Nephron progenitor cell (in vitro differentiated cells): Measurements from ENCODE around the gene LRBA.

ENCODE experiments used
- DNase-seq: peaks from one replicate; pipeline ENCODE4 v3.0.0; 2021
- H3K27ac Mint-ChIP-seq: 2 replicates; pipeline ENCODE4 v1.8.0; 2021; ENCODE audit warnings: mild to moderate bottlenecking, moderate library complexity, mixed read lengths
- H3K27me3 Mint-ChIP-seq: 2 replicates; pipeline ENCODE4 v1.8.0; 2021; ENCODE audit warnings: mild to moderate bottlenecking, low read depth, mixed read lengths; ENCODE audit not compliant: poor library complexity
- H3K36me3 Mint-ChIP-seq: 2 replicates; pipeline ENCODE4 v1.8.0; 2021; ENCODE audit warnings: low read depth, mixed read lengths
- H3K4me1 Mint-ChIP-seq: 2 replicates; pipeline ENCODE4 v1.8.0; 2021; ENCODE audit warnings: mixed read lengths
- H3K4me3 Mint-ChIP-seq: 2 replicates; pipeline ENCODE4 v1.8.0; 2021; ENCODE audit warnings: mild to moderate bottlenecking, moderate library complexity, mixed read lengths
- H3K9me3 Mint-ChIP-seq: 2 replicates; pipeline ENCODE4 v1.8.0; 2021; ENCODE audit warnings: mild to moderate bottlenecking, moderate library complexity, mixed read lengths
- TF ChIP-seq, protein P1 (sequence below): fragments of 200-600 bp; sonication (generic); IDR thresholded peaks from 2 replicates; pipeline ENCODE4 v1.5.0; 2021; ENCODE audit warnings: antibody characterized with exemption

Gene LRBA

DNA sequence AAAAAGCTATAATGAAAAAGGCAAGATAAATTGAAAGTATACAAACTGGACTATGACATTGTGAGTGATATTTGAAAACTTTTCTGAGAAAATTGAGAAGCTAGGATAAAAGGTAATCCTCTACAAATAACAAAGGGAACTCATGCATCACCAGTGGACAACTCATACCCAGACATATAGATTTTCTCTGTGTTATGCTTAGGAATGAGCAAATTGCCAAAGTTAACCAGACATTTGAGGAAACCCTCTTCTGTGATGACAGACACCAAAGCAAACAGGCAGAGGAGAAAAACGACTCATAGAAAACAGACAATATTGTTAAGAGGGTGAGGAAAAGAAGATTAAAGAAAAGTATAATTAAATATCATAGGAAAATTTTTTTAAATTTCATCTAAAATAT, 246.6 kb downstream of the LRBA start:
- TF ChIP-seq, protein P1, sequence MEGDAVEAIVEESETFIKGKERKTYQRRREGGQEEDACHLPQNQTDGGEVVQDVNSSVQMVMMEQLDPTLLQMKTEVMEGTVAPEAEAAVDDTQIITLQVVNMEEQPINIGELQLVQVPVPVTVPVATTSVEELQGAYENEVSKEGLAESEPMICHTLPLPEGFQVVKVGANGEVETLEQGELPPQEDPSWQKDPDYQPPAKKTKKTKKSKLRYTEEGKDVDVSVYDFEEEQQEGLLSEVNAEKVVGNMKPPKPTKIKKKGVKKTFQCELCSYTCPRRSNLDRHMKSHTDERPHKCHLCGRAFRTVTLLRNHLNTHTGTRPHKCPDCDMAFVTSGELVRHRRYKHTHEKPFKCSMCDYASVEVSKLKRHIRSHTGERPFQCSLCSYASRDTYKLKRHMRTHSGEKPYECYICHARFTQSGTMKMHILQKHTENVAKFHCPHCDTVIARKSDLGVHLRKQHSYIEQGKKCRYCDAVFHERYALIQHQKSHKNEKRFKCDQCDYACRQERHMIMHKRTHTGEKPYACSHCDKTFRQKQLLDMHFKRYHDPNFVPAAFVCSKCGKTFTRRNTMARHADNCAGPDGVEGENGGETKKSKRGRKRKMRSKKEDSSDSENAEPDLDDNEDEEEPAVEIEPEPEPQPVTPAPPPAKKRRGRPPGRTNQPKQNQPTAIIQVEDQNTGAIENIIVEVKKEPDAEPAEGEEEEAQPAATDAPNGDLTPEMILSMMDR, result no peak
- Mint-ChIP-seq H3K4me1 (no peaks in the 10 kb centered on the region), H3K27me3 (no peaks in the 10 kb centered on the region), H3K4me3 (no peak overlapping the region), H3K27ac (no peak overlapping the region), H3K36me3 (no peaks in the 10 kb centered on the region), H3K9me3 (no peaks in the 10 kb centered on the region)
- no peak for DNase-seq

DNA sequence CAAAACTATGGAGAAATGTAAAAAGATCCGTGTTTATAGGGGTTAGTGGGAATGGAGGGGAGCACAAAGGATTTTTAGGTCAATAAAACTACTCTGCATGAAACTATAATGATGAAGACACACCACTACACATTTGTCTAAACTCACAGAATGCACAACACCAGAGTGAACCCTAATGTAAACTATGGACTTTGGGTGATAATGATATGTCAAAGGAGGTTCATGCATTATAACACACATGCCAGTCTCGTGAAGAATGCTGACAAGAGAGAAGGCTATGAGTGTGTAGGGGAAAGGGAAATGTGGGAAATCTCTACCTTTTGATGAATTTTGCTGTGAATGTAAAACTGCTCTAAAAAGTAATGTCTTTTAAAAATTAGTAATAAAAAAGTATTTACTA, 249.9 kb downstream of the LRBA start:
- Mint-ChIP-seq H3K27me3 (no peaks in the 10 kb centered on the region), H3K4me1 (no peaks in the 10 kb centered on the region), H3K27ac (no peak overlapping the region), H3K36me3 (no peaks in the 10 kb centered on the region), H3K4me3 (no peak overlapping the region), H3K9me3 (no peaks in the 10 kb centered on the region)
- TF ChIP-seq, protein P1, result no peak
- no peak for DNase-seq

DNA sequence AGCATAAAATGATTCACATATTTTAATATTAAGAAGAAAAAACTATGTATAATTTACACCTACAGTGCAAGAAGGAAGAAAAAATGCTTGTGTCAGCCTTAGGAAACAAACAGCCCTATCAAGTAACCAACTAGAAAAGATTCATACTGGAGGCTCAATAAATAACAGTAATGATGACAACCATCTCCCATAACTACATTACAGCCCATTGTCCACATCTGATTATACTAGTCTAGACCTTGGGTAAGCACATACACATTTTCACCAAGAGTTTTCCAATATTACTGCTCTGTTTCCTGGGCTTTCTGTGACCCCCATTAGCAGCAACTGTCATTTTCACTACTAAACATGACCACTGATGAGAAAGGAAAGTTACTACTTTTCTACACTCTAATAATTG, 263.4 kb downstream of the LRBA start:
- DNase-seq, result no peak
- H3K4me1 Mint-ChIP-seq, result peaks cover 5% of the 10 kb centered on the region
- TF ChIP-seq, protein P1, result no peak
- no peaks in the 10 kb centered on the region for H3K27me3 Mint-ChIP-seq
- no peak overlapping the region for H3K27ac Mint-ChIP-seq
- H3K9me3 Mint-ChIP-seq, result no peaks in the 10 kb centered on the region
- no peak overlapping the region for H3K4me3 Mint-ChIP-seq
- H3K36me3 Mint-ChIP-seq, result peaks cover 6% of the 10 kb centered on the region

DNA sequence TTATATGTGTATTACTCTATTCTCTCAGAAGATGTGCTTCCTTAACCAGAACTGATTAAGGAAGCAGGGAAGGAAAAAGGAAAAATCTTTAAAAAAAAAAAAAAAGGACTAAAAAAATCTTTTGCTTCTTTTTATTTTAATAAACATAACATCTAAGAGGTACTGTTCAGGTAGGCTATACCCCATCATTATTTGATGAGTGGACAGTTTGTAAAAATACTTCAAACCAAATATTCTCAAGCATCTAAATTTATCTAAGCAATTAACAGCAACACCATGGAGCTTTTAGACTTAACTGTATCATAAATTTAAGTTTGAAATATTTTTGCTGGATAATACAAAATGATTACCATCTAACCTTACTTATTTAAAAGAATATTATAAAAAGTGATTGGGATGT, 264.3 kb downstream of the LRBA start:
- Mint-ChIP-seq H3K27ac (no peak overlapping the region), H3K27me3 (no peaks in the 10 kb centered on the region), H3K4me1 (peaks cover 5% of the 10 kb centered on the region), H3K9me3 (no peaks in the 10 kb centered on the region), H3K36me3 (peaks cover 6% of the 10 kb centered on the region), H3K4me3 (no peak overlapping the region)
- DNase-seq, result no peak
- TF ChIP-seq, protein P1, result no peak

DNA sequence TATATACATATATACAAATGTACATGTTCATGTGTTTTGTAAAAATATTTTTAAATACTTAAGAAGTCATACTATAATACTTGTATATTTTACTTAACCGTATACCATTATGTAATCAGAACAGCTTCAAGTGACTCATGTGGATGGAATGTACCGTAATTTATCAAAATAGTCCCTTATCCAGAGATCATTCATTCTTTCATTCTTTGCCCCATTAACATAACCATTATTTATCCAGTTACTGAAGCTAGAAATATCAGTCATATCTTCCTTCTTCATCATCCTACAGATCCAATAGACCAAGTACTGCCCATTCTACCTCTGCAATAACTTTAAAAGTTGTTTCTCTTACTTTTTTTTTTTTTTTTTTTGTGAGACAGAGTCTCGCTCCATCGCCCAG, 268.9 kb downstream of the LRBA start:
- no peak for DNase-seq
- no peaks in the 10 kb centered on the region for H3K9me3 Mint-ChIP-seq
- no peak overlapping the region for H3K27ac Mint-ChIP-seq
- peaks cover 6% of the 10 kb centered on the region for H3K36me3 Mint-ChIP-seq
- no peaks in the 10 kb centered on the region for H3K27me3 Mint-ChIP-seq
- H3K4me1 Mint-ChIP-seq, result peaks cover 5% of the 10 kb centered on the region
- TF ChIP-seq, protein P1, result no peak
- H3K4me3 Mint-ChIP-seq, result no peak overlapping the region

DNA sequence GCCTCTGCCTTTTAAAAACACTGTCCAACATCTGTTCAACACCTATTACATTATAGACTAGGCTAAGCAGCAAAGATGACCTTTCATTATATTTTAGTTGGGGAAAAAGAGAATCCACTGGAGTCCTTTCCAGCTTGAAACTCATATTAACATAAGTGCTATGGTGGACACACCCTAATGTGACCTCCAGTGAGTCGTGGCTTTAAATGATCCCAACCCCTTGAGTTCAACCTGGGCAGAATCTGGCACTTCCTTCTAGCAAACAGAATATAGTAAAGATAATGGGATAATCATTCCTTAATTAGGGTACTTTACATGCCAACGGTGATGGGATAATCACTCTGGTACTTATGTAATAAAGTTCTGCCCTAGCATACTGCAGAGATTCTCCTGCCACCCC, 270.5 kb downstream of the LRBA start:
- H3K27ac Mint-ChIP-seq, result no peak overlapping the region
- no peaks in the 10 kb centered on the region for H3K4me1 Mint-ChIP-seq
- H3K9me3 Mint-ChIP-seq, result peaks cover 4% of the 10 kb centered on the region
- TF ChIP-seq, protein P1, result no peak
- DNase-seq, result no peak
- no peaks in the 10 kb centered on the region for H3K27me3 Mint-ChIP-seq
- no peak overlapping the region for H3K4me3 Mint-ChIP-seq
- peaks cover 16% of the 10 kb centered on the region for H3K36me3 Mint-ChIP-seq
